HepG2 (cell line): ENCODE measurements around the gene SPAG9. TPM values are rescaled to one million over a fixed set of nuclear protein-coding genes. Genes with fewer than 3 reads are reported as not detected.

Source experiments
- ELF1 ChIP-seq: sonication (generic); formaldehyde crosslinking; IDR thresholded peaks from 2 replicates; pipeline ENCODE4 v1.4.0; 2020; ENCODE audit warnings: missing genetic modification reagents
- HNRNPL ChIP-seq: fragments of 200-400 bp; formaldehyde crosslinking; IDR thresholded peaks from 2 replicates; pipeline ENCODE4 v1.6.1; 2017; ENCODE audit warnings: mild to moderate bottlenecking, low read depth, low read length
- ISX ChIP-seq: sonication (generic); formaldehyde crosslinking; conservative IDR thresholded peaks from 2 replicates; pipeline ENCODE4 v1.5.0; 2020; ENCODE audit warnings: missing genetic modification reagents
- KAT7 ChIP-seq: IDR thresholded peaks from 2 replicates; pipeline ENCODE4 v1.6.1; 2018; ENCODE audit warnings: borderline replicate concordance, missing compliant biosample characterization
- RELA ChIP-seq: sonication (generic); formaldehyde crosslinking; IDR thresholded peaks from 2 replicates; pipeline ENCODE4 v1.4.0; 2020; ENCODE audit warnings: missing genetic modification reagents
- TARDBP ChIP-seq: sonication (generic); formaldehyde crosslinking; IDR thresholded peaks from 2 replicates; pipeline ENCODE4 v1.8.0; 2022; ENCODE audit warnings: mild to moderate bottlenecking, missing genetic modification reagents
- ZKSCAN1 ChIP-seq: fragments of 150-350 bp; IDR thresholded peaks from 2 replicates; pipeline ENCODE4 v1.6.1; 2014; ENCODE audit warnings: low read length
- ZNF101 ChIP-seq: sonication (generic); formaldehyde crosslinking; IDR thresholded peaks from 2 replicates; pipeline ENCODE4 v1.4.0; 2020; ENCODE audit warnings: mild to moderate bottlenecking, low read depth, missing genetic modification reagents, borderline replicate concordance
- ZNF230 ChIP-seq: sonication (generic); formaldehyde crosslinking; IDR thresholded peaks from 2 replicates; pipeline ENCODE4 v1.4.0; 2020; ENCODE audit warnings: mild to moderate bottlenecking, missing genetic modification reagents
- ZSCAN30 ChIP-seq: sonication (generic); formaldehyde crosslinking; IDR thresholded peaks from 2 replicates; pipeline ENCODE4 v1.5.0; 2020; ENCODE audit warnings: mild to moderate bottlenecking, missing genetic modification reagents
- polyA plus RNA-seq, 8 experiments: library from polyadenylated mRNA; depleted of rRNA in 3 of 8; stranded (reverse) in 7 of 8; unstranded in 1 of 8; fragments of >200 nt; fragmentation: Illumina TruSeq in 4 of 8; extraction: Trizol in 4 of 8; gene quantifications; 2 replicates each; pipeline versions ENCODE4 v1.2.1 to v1.2.3, GENCODE V29; 2011 to 2016; ENCODE audit warnings: low read depth in 4 of 8, missing spikeins in 1 of 8, mixed read lengths in 1 of 8; ENCODE audit not compliant: insufficient read depth in 1 of 8
- total RNA-seq, 5 experiments: library from RNA; depleted of rRNA; stranded (reverse); fragments of >200 nt; fragmentation: Illumina TruSeq; extraction: Trizol; gene quantifications; 2 replicates each; pipeline ENCODE4 v1.2.3, GENCODE V29; 2016; ENCODE audit warnings: low read depth in 1 of 5
- TF ChIP-seq, protein P1 (sequence below): sonication (generic); formaldehyde crosslinking; IDR thresholded peaks from 2 replicates; pipeline ENCODE4 v1.4.0; 2020; ENCODE audit warnings: missing genetic modification reagents, low read depth, mild to moderate bottlenecking, borderline replicate concordance
- TF ChIP-seq, protein P2 (sequence below): sonication (generic); formaldehyde crosslinking; IDR thresholded peaks from 2 replicates; pipeline ENCODE4 v1.8.0; 2022; ENCODE audit warnings: missing genetic modification reagents, mild to moderate bottlenecking, inconsistent platforms, borderline replicate concordance
- TF ChIP-seq, protein P3 (sequence below): sonication (generic); formaldehyde crosslinking; IDR thresholded peaks from 2 replicates; pipeline ENCODE4 v1.4.0; 2020; ENCODE audit warnings: missing genetic modification reagents
- TF ChIP-seq, protein P4 (sequence below), 2 experiments: fragments of 450-650 bp in 1 of 2; sonication (generic) in 1 of 2; formaldehyde crosslinking in 1 of 2; IDR thresholded peaks; 2 replicates each; pipeline versions ENCODE4 v1.6.1 to v1.8.0; 2016 to 2022; ENCODE audit warnings: antibody characterized with exemption in 1 of 2, mild to moderate bottlenecking in 1 of 2, missing genetic modification reagents in 1 of 2

The SPAG9 gene
- total and polyA plus RNA-seq, 2 of the 13 experiments (the other 11 are each of a cell fraction or from before 2014, with no cell fraction given): 43.2 to 78.6 TPM

DNA sequence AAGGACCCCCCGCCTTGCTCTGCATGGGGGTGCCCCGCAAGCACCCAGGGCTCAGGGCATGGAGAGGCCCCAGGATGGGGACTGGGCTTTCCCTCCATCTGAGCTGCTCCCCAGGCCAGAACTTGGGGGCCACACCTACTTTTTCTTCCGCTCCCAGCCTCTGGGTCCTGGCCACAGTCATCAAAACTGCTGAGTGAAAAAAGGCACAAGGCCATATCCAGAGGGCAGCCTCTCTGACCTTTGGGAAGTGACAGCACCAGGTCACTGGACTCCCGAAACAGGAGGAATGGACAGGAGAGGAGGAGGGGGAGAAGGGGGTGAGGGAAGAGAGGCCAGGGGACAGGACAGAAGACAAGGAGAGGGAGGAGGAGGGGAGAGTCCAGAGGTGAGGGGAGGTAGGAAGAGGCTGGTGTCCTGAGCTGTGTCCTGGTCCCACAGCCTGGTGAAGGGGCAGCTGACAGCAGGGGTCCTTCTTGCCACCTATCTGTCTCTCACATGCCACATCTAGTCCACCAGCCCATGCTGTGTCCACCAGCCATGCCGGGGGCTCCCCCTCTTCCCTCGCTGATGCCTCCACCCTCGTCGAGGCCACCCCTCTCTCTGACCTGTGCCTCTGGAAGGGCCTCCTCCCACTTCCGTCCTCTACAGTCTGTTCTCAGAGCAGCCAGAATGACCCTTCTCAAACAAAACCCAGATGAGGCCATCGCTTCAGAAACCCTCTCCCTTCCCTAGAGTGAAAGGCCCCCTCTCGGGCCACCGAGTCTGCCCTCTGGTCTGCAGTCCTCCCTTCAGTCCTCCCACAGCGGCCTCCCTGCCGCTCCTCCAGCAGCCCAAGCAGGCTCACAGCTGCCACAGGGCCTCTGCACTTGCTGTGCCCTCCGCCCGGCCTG, 180.6 kb downstream of the SPAG9 start (continued):
- TF ChIP-seq, protein P1, sequence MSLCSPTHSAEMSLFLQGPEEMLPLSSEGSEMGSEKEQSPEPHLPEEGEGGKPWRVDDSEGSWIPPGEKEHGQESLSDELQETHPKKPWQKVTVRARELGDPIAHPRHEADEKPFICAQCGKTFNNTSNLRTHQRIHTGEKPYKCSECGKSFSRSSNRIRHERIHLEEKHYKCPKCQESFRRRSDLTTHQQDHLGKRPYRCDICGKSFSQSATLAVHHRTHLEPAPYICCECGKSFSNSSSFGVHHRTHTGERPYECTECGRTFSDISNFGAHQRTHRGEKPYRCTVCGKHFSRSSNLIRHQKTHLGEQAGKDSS (CRISPR knock-in tag): peak; percentile 81; the same call in 1 of the 2 replicates
- TF ChIP-seq, protein P2, sequence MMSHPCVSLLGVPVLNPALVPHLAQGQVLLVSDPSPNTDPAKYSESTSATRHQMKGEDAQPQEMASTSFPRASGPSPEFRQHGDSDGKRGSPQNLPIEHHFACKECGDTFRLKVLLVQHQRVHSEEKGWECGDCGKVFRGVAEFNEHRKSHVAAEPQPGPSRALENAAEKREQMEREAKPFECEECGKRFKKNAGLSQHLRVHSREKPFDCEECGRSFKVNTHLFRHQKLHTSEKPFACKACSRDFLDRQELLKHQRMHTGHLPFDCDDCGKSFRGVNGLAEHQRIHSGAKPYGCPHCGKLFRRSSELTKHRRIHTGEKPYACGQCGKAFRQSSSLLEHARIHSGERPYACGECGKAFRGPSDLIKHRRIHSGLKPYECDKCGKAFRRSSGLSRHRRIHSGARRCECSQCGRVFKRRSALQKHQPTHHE (CRISPR knock-in tag): 0 out of 2 replicates have a peak, but pooled peaks have one; percentile 17
- TF ChIP-seq ISX (CRISPR knock-in tag) (no peak), HNRNPL (peak; percentile 63; the same call in 1 of the 2 replicates), ZNF230 (0 out of 2 replicates have a peak, but pooled peaks have one; percentile 57), TARDBP (peak; percentile 74; the same call in 1 of the 2 replicates), ELF1 (CRISPR knock-in tag) (peak; percentile 53), ZKSCAN1 (no peak), RELA (CRISPR knock-in tag) (no peak), ZNF101 (no peak), KAT7 (CRISPR knock-in tag) (peak; percentile 63; the same call in 1 of the 2 replicates), ZSCAN30 (no peak)
- TF ChIP-seq, protein P3, sequence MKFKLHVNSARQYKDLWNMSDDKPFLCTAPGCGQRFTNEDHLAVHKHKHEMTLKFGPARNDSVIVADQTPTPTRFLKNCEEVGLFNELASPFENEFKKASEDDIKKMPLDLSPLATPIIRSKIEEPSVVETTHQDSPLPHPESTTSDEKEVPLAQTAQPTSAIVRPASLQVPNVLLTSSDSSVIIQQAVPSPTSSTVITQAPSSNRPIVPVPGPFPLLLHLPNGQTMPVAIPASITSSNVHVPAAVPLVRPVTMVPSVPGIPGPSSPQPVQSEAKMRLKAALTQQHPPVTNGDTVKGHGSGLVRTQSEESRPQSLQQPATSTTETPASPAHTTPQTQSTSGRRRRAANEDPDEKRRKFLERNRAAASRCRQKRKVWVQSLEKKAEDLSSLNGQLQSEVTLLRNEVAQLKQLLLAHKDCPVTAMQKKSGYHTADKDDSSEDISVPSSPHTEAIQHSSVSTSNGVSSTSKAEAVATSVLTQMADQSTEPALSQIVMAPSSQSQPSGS (CRISPR knock-in tag): peak; percentile 23; the same call in 1 of the 2 replicates
- TF ChIP-seq, protein P4, sequence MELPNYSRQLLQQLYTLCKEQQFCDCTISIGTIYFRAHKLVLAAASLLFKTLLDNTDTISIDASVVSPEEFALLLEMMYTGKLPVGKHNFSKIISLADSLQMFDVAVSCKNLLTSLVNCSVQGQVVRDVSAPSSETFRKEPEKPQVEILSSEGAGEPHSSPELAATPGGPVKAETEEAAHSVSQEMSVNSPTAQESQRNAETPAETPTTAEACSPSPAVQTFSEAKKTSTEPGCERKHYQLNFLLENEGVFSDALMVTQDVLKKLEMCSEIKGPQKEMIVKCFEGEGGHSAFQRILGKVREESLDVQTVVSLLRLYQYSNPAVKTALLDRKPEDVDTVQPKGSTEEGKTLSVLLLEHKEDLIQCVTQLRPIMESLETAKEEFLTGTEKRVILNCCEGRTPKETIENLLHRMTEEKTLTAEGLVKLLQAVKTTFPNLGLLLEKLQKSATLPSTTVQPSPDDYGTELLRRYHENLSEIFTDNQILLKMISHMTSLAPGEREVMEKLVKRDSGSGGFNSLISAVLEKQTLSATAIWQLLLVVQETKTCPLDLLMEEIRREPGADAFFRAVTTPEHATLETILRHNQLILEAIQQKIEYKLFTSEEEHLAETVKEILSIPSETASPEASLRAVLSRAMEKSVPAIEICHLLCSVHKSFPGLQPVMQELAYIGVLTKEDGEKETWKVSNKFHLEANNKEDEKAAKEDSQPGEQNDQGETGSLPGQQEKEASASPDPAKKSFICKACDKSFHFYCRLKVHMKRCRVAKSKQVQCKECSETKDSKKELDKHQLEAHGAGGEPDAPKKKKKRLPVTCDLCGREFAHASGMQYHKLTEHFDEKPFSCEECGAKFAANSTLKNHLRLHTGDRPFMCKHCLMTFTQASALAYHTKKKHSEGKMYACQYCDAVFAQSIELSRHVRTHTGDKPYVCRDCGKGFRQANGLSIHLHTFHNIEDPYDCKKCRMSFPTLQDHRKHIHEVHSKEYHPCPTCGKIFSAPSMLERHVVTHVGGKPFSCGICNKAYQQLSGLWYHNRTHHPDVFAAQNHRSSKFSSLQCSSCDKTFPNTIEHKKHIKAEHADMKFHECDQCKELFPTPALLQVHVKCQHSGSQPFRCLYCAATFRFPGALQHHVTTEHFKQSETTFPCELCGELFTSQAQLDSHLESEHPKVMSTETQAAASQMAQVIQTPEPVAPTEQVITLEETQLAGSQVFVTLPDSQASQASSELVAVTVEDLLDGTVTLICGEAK (IDR thresholded peaks at IDR 0.05): no peak
- TF ChIP-seq, protein P4 (CRISPR knock-in tag; IDR thresholded peaks at IDR 0.05): peak; percentile 8; the same call in 1 of the 2 replicates
